Psoas muscle (tissue), 8 donors: ENCODE data around the gene AQP12A. TPM values are rescaled to one million over a fixed set of nuclear protein-coding genes. Genes with fewer than 3 reads are reported as not detected.
"Not testable (repeated sequence)": the region's sequence is repeated elsewhere in the genome, so short reads cannot be mapped to it uniquely, and the experiment has no call there.

Source experiments
- ATAC-seq, 4 donors: fragments of 200-7000 bp; cut with Tn5 transposase; one replicate each; pipeline ENCODE4 v1.9.1; 2020; ENCODE audit warnings: moderate library complexity in 3 of 4, mild to moderate bottlenecking in 2 of 4
- DNase-seq, 2 donors: peaks; one replicate each; pipeline ENCODE4 v3.0.0-alpha.2; 2020
- H3K27ac ChIP-seq: fragments of 200-600 bp; one replicate; pipeline ENCODE4 v1.8.0; 2022
- H3K27me3 ChIP-seq, 3 donors: fragments of 200-600 bp in 1 of 3; one replicate each; pipeline versions ENCODE4 v1.6.1 to v1.8.0; 2013 to 2022; ENCODE audit warnings: low read length in 2 of 3, mild to moderate bottlenecking in 2 of 3, moderate library complexity in 1 of 3; ENCODE audit not compliant: insufficient read depth in 3 of 3
- H3K36me3 ChIP-seq, 2 donors: fragments of 200-600 bp in 1 of 2; one replicate each; pipeline versions ENCODE4 v1.6.1 to v1.8.0; 2013 to 2022; ENCODE audit warnings: low read depth in 1 of 2, mild to moderate bottlenecking in 1 of 2, moderate library complexity in 1 of 2; ENCODE audit not compliant: insufficient read depth in 1 of 2
- H3K4me1 ChIP-seq: fragments of 200-600 bp; one replicate; pipeline ENCODE4 v1.8.0; 2022
- H3K4me3 ChIP-seq: fragments of 200-600 bp; one replicate; pipeline ENCODE4 v1.8.0; 2022; ENCODE audit warnings: mild to moderate bottlenecking
- H3K9me3 ChIP-seq: fragments of 200-600 bp; one replicate; pipeline ENCODE4 v1.8.0; 2022
- WGBS, 3 donors: extraction: QIAGEN DNeasy Blood & Tissue Kit; methylation state at CpG; one replicate each; pipeline versions ENCODE4 v1.1.6 to v1.1.7; 2013; 5-methylcytosine and 5-hydroxymethylcytosine counted together
- intact Hi-C, 2 donors: fragments of 100-400 bp; cut with DNase I; formaldehyde crosslinking; loops; one replicate each; pipeline versions ENCODE4 v1.11.0 to v1.14.2; 2022
- polyA plus RNA-seq, 3 donors: library from polyadenylated mRNA; stranded (reverse); fragments of 200-250 nt; gene quantifications; one replicate each; pipeline ENCODE4 v1.2.3, GENCODE V29; 2013
- total RNA-seq, 4 donors: library from RNA; stranded (reverse); fragmentation: NEBNext Ultra II Directional in 2 of 4; extraction: Animal tissue kit (Norgen Biotek cat#: 25700) in 2 of 4; gene quantifications; one replicate each; pipeline versions ENCODE4 v1.2.1 to v1.2.4, GENCODE V29; 2021 to 2023
- TF ChIP-seq, protein P1 (sequence below): fragments of 200-600 bp; IDR thresholded peaks from one replicate; pipeline ENCODE4 v1.8.0; 2022; ENCODE audit warnings: antibody characterized with exemption
- donor health status: healthy with polysubstance abuse.
- donor health status: DM: no; HTN: no; CAD: no; lungs with moderate emphysema.
- donor health status: Bipolar disorder and iron deficiency.
- donor health status: healthy.
- donor health status: DM: yes; HTN: yes; CAD: no.
- donor health status: DM: no; HTN: no; CAD: no.
- donor health status: DM: no; HTN: no; CAD: no.
- donor health status: DM: yes; HTN: yes; CAD: no.

The AQP12A gene
- total and polyA plus RNA-seq, 7 donors, result not detected

DNA sequence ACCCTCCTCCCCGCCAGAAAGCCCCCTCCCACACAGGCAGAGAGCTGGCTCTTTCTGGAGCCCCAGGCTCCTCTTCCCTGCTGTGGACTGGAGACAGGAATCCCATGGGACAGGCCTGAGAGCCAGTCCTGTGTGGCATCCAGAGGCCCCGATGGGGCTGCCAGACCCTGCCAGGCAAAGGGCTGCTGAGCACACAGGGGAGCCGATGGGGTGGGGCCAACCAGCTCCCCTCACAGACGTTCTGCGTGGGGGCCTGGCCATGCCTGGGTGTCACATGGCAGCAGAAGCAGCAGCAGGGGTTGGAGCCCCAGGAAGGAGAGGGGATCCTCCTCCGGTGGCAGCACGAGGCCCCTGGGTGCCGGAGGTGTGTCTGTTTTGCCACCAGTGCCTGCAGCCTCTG, 8.2 kb downstream of the AQP12A start:
- intact Hi-C loops, result loop anchor here in 1 of 2 donors (10.0 kb wide), 1 partner anchor 185 kb away; no protein-coding TSS in a partner anchor
- not testable (repeated sequence) for H3K36me3 ChIP-seq, ATAC-seq, H3K4me3 ChIP-seq, H3K9me3 ChIP-seq, H3K27ac ChIP-seq, H3K4me1 ChIP-seq
- WGBS, 3 donors, result 22 to 33% (median 28%) methylated on average over 7 to 8 of the region's 8 CpGs
- peaks cover 0 to 21% (median 5%) of the 10 kb centered on the region in 3 donors for H3K27me3 ChIP-seq
- peak in 1 of 2 donors; percentile 6 for DNase-seq

DNA sequence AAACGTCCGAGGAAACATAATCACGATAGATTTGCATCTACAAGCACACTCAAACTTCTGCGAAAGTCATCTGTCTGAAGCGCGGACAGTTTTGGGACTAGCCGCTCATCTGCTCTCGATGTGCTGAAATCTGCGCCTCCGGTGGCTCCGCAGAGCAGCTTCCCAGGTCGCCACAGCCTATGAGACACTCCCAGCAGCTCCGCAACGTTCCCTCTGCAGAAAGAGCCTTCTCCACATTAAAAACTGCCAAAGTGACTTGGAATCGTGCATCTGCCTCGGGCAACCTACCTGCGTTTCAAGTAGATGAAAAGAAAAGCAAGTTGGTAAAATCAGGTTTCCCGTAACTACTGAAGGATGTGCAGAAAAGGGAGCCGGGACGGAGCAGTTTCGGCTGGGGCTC, 8.9 kb downstream of the AQP12A start:
- H3K27me3 ChIP-seq, result peaks cover 0 to 21% (median 5%) of the 10 kb centered on the region in 3 donors
- not testable (repeated sequence) for H3K27ac ChIP-seq, H3K4me1 ChIP-seq, ATAC-seq, H3K9me3 ChIP-seq, H3K36me3 ChIP-seq, H3K4me3 ChIP-seq
- intact Hi-C loops, result loop anchor here in 1 of 2 donors (10.0 kb wide), 1 partner anchor 186 kb away; no protein-coding TSS in a partner anchor
- DNase-seq, result peak in 1 of 2 donors; percentile 0
- WGBS, 3 donors, result 61 to 76% (median 71%) methylated on average over 15 to 19 of the region's 21 CpGs

DNA sequence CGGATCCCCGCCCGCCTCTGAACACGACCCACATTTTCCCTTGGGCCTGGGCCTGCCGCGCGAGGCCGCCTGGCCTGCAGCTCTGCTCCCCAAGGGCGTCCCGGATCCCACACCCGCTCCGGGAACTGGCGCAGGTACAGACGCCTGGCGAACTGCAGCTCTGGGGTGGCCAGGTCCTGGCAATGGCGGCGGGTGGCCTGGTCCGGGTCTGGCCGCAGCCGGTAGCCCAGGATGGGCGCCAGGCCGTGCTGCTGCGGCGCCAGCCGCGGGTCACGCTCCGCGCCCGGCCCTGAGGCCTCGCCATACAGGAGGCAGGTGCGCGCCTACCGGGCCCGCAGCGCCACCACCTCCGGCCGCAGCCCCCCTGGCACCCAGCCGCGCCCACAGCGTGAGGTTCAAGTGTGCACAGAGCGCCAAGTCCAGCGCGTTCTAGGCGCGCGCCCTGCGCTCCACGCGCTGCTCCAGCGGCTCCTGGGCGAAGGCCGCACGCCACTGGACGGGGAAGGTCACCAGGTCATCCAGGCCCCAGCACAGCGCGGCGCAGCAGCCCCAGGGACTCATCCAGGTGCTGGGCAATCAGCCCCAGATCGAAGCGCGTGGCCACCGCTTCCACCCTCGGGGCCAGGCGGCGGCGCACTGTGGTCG, 9.5 kb downstream of the AQP12A start:
- Histone ChIP-seq H3K27ac (no peak overlapping the region), H3K4me3 (no peak overlapping the region), H3K4me1 (no peaks in the 10 kb centered on the region), H3K36me3 (no peaks in the 10 kb centered on the region), H3K27me3 (peaks cover 0 to 21% (median 5%) of the 10 kb centered on the region in 3 donors), H3K9me3 (no peaks in the 10 kb centered on the region)
- no peak for ATAC-seq
- TF ChIP-seq, protein P1, sequence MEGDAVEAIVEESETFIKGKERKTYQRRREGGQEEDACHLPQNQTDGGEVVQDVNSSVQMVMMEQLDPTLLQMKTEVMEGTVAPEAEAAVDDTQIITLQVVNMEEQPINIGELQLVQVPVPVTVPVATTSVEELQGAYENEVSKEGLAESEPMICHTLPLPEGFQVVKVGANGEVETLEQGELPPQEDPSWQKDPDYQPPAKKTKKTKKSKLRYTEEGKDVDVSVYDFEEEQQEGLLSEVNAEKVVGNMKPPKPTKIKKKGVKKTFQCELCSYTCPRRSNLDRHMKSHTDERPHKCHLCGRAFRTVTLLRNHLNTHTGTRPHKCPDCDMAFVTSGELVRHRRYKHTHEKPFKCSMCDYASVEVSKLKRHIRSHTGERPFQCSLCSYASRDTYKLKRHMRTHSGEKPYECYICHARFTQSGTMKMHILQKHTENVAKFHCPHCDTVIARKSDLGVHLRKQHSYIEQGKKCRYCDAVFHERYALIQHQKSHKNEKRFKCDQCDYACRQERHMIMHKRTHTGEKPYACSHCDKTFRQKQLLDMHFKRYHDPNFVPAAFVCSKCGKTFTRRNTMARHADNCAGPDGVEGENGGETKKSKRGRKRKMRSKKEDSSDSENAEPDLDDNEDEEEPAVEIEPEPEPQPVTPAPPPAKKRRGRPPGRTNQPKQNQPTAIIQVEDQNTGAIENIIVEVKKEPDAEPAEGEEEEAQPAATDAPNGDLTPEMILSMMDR, result no peak
- DNase-seq, result peak in 1 of 2 donors; percentile 9
- 82 to 90% (median 84%) methylated on average over 58 to 67 of the region's 67 CpGs for WGBS, 3 donors
- intact Hi-C loops, result loop anchor here in 1 of 2 donors (10.0 kb wide), 1 partner anchor 186 kb away; no protein-coding TSS in a partner anchor

DNA sequence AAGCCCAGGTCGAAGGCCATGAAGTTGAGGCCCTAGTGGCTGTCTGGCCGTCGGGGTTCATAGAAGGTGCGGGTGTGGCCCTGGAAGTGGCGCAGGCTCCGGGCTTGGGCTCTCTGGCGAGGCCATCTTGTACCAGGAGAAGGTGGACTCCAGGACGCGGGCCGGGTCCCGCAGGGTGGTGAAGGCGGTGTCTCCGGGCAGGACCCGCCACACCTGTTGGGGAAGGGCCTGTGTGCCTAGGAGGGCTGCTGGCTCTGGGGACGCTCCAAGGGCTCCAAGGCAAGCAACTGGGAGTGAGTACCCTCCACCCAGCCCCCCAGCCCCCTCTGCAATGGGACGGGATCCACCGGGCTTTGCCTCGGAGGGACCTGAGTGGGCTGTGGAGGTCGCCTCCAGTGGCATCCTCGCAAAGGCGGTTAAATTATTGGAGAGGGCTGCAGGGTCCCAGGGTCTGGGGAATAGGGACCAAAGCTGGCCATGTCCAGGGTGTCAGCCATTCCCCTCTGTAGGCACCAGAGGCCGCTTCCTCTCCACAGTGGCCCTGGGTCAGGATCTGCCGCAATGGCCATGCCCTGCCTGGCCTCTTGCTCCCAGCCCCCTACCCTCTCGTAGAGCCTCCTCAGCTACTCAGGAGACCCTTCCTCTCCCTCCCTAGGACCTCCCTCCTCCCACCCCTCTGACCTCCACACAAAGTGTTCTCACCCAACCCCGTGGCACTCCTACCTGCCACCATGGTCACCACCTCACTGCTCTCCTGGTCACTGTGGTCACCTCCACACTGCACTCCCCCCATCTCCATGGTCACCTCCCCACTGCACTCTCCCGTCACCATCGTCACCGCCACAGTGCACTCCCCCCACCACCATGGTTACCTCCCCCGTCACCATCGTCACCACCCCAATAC, 10.3 kb downstream of the AQP12A start:
- no peak for ATAC-seq
- TF ChIP-seq, protein P1, result no peak
- no peaks in the 10 kb centered on the region for H3K9me3 ChIP-seq
- no peaks in the 10 kb centered on the region for H3K4me1 ChIP-seq
- H3K27me3 ChIP-seq, result peaks cover 0 to 21% (median 6%) of the 10 kb centered on the region in 3 donors
- no peaks in the 10 kb centered on the region for H3K36me3 ChIP-seq
- WGBS, 3 donors, result 84 to 90% (median 88%) methylated on average over 27 to 30 of the region's 30 CpGs
- H3K27ac ChIP-seq, result no peak overlapping the region
- H3K4me3 ChIP-seq, result no peak overlapping the region
- peak in 1 of 2 donors; percentile 12 for DNase-seq
- intact Hi-C loops, result loop anchor here in 1 of 2 donors (10.0 kb wide), 1 partner anchor 187 kb away; no protein-coding TSS in a partner anchor

DNA sequence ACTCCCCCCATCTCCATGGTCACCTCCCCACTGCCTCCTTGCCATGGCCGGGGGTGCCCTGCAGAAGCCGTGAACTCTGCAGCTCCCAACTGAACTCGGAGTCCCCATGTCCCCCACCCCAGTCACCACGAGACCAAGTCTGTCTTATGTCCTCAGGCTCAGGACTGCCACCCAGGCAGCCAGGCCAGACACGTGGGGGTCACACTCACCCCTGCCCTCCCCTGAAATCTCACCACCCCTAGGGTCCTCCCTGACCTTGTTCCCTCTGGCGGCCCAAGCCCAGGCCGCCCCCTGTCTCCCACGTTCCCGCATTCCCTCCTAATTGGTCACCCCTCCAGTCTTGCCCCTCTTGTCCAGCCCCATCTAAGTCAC, 11.0 kb downstream of the AQP12A start:
- WGBS, 3 donors, result 75 to 81% (median 79%) methylated on average over 9 of the region's 9 CpGs
- H3K36me3 ChIP-seq, result no peaks in the 10 kb centered on the region
- TF ChIP-seq, protein P1, result no peak
- intact Hi-C loops, result loop anchor here in 1 of 2 donors (10.0 kb wide), 1 partner anchor 188 kb away; no protein-coding TSS in a partner anchor
- DNase-seq, result peak; percentile 0 to 19
- no peak overlapping the region for H3K27ac ChIP-seq
- H3K27me3 ChIP-seq, result peaks cover 0 to 21% (median 9%) of the 10 kb centered on the region in 3 donors
- H3K4me3 ChIP-seq, result no peak overlapping the region
- H3K9me3 ChIP-seq, result no peaks in the 10 kb centered on the region
- H3K4me1 ChIP-seq, result no peaks in the 10 kb centered on the region
- ATAC-seq, result no peak
